ENCODE measurements around the gene IGF2BP2.

DNA sequence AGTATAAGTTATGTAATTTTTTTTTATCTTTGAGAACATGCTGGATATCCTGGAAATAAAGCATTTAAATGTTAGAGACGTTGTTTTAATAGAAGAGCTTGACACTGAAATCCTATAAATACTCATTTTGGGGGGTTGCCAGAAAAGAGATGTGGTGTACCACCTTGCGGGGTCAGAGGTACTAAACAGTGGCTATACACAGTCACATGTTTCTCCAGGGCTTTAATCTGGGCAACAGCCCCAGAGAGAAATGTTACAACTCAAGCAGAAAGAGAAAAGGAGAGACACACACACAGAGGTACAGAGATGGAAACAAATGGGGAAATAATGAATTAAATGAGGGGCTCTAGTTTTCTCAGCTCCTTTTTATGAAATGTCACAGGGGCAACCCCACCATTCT lies 124.9 kb downstream of the IGF2BP2 start:
- no peak for TF ChIP-seq EZH2 (IDR thresholded peaks at IDR 0.05; ENCODE audit: borderline replicate concordance, insufficient read depth, low read depth, low read length, poor library complexity, severe bottlenecking)
- TF ChIP-seq, protein P1, sequence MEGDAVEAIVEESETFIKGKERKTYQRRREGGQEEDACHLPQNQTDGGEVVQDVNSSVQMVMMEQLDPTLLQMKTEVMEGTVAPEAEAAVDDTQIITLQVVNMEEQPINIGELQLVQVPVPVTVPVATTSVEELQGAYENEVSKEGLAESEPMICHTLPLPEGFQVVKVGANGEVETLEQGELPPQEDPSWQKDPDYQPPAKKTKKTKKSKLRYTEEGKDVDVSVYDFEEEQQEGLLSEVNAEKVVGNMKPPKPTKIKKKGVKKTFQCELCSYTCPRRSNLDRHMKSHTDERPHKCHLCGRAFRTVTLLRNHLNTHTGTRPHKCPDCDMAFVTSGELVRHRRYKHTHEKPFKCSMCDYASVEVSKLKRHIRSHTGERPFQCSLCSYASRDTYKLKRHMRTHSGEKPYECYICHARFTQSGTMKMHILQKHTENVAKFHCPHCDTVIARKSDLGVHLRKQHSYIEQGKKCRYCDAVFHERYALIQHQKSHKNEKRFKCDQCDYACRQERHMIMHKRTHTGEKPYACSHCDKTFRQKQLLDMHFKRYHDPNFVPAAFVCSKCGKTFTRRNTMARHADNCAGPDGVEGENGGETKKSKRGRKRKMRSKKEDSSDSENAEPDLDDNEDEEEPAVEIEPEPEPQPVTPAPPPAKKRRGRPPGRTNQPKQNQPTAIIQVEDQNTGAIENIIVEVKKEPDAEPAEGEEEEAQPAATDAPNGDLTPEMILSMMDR (IDR thresholded peaks at IDR 0.05) = no peak
